HuH-7.5 (cell line): ENCODE measurements around the gene GNG4.

Source experiments
- DNase-seq: peaks from one replicate; pipeline ENCODE4 v3.0.0; 2011; ENCODE audit warnings: low spot score

The GNG4 gene

DNA sequence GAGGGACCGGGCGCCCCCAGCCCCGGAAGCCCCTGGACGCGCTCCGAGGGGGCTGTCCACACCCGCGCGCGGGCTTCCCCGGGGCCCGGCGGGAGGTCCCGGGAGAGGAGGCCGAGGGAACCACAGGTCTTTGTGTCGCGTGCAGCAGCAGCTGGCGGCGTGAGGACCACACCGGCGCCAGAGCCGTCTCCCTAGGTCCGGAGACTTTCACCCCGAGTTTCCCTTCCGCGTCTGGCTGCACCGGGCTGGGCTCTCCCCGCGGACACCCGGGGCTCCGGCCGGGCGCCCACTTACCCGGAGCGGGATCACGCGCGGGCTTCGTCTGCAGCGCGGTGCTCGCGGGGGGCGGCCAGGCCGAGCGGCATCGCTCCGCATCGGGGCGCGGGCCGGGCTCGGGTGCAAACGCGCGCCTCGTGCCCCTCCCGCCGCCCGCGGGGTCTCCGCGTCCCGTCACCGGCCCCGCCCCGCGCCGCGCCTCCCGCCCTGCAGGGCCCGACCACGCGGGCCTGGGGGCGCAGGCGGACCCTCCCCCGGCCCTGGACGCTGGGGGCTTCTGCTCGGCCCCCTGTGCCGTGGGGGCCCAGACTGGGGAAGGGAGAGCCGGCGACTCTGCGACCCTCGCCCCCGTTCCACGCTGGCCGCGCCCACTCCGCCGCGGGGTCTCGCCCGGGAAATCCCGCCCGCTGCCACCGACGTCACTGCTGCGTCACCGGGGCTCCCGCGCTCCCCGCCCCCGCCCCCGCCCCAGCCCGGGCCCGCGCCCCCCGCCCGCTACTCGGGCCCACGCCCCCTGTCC, at the start of gene GNG4:
Gene GNG4, minus strand, starts transcription at position 417 of the 796 bp plus-strand sequence. CDS start 65,946 bp downstream, outside the sequence.
- DNase-seq, result peak; percentile 73

- DNase-seq, result no peak
Observed at GRCh38 chr1:235697508-235697907, 47.9 kb upstream of the GNG4 start.

GRCh38 chr1:235689356-235689755, 39.8 kb upstream of the GNG4 start:
- no peak for DNase-seq

- DNase-seq, result no peak
Observed at GRCh38 chr1:235688096-235688495, 38.5 kb upstream of the GNG4 start.

DNA sequence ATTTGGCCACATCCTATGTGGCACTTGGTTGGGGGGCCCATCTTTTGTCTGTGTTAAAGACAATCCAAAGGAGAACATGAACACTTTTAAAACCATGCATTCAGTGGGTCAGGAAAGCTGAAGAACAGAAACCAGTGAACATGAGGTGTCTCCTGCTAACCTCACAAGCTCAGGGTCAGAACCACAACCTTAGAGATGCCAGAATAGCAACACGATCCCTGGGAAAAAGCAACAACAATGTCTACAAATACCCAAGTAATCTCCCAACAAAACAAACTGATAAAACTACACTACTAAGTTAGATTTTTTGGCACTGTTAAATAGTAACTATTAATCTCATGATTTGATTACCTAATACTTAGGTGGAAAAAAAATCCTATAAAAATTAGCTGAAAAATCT, 34.1 kb upstream of the GNG4 start:
- DNase-seq, result no peak

- DNase-seq, result no peak
Observed at GRCh38 chr1:235682216-235682615, 32.6 kb upstream of the GNG4 start.

GRCh38 chr1:235679644-235680043, 30.1 kb upstream of the GNG4 start:
- no peak for DNase-seq

GRCh38 chr1:235679005-235679404, 29.4 kb upstream of the GNG4 start:
- no peak for DNase-seq

GRCh38 chr1:235675152-235675890, 25.7 kb upstream of the GNG4 start:
- DNase-seq, result no peak

DNA sequence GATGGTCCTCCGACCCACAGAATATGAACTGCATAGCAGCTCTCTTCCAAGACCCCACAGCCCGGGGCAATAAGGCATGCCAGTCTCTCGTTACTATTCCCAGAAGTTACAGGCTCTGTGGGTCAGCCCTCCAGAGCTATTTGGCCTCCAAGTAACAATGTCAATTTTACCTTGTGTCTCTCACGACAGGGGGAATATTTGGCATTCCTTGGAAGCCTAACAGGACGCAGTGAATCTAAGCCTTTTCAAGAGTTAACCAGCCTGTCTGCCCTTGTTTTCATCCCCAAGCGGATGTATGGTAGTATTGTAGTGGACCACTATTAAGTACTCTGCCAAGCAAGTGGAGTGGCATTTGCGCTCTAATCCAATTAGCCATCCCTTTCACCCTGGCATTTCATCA, 24.4 kb upstream of the GNG4 start:
- DNase-seq, result no peak

DNA sequence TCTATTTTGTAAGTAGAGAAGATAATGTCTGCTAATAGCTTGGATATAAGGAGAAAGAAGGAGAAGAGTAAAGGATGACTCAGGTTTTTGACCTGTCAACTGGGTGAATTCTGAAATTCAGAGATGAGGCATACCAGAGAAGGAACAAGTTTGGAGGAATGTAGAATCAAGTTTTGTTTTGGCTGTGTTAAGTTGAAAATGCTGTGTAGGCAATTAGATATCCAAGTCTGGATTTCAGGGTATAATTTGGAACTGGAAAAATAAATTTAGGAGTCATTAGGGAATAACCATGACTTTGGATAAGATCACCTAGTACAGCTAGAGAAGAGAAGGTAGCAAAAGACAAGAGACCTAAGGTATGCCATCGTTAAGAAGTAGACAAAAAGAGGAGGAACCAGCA, 22.4 kb upstream of the GNG4 start:
- no peak for DNase-seq

- no peak for DNase-seq
Observed at GRCh38 chr1:235670157-235670776, 20.7 kb upstream of the GNG4 start.

DNA sequence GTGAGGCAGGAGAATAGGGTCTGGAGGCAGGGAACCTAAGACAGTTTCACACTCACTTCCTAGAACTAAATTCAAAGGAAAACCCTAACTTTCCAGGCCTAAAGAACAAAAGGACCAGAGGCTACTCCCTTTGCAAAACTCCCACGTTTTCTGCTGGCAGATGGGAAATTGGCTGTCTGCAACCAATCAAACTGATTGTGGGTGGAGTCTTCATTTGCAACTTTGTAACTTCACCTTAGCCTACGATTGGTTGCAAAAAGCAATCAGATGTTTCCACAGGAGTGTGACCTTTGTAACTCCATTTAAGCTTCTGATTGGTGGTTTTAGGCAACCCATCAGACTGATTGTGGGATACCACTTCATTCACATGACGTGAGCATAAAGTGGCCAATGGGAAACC, 19.7 kb upstream of the GNG4 start:
- no peak for DNase-seq

DNA sequence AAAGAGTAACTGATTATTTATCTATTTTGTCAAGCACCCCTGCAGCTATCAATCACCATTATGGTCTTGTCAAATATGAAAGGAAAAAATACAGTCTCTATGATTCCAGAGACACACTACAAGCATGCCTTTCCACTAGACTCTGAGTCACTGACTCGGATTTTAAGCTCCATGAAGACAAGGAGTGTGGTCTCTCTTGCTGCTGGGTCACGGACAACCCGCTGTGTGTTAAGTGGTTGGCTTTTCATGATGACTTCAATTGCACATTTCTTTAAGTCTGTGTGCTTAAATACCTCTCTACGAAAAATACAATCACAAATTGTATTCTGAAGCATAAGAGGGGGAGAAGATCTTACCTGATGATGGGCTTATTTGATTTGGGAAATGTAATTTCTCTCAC, 14.0 kb upstream of the GNG4 start:
- no peak for DNase-seq

DNA sequence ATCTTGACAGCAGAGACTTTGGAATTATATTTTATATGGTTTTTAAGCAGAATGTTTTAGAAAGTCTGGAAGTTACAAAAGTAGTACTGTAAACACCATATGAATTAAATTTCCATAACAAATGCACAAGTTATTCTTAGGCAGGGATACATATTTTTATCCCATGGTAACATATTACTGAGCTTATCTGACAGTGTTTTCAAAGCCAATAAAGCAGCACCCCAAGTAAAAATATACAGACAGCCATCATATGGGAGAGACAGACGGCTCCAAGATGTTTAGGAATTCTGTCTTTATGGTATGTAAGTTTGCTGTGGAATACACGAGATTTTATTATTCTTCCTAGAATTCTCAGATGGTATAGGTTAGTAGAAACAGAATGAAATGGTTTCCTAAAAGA, 12.0 kb upstream of the GNG4 start:
- no peak for DNase-seq

DNA sequence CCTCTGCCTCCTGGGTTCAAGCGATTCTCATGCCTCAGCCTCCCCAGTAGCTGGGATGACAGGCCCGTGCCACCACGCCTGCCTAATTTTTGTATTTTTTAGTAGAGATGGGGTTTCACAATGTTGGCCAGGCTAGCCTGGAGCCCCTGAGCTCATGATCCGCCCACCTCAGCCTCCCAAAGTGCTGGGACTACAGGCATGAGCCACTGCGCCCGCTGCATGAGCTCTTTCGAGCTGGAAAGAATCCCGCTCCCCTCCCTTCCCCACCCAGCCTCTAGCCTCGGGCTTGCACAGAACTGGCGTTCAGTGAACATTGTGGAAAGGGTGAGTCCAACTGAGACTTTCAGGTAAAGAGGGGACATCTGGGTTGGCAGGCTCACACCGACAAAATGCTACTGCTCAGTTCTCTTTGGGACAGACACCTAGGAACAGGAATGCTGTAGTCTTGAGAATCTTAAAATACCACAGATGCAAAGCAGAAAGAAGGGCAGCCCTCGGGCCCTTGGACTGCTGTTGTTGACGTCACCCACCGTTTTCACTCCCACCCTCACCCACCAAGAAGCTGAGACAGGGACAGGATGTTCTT, 9.7 kb upstream of the GNG4 start:
- no peak for DNase-seq

- DNase-seq, result no peak
Observed at GRCh38 chr1:235657747-235658526, 8.4 kb upstream of the GNG4 start.

- DNase-seq, result no peak
Observed at GRCh38 chr1:235657269-235657668, 7.7 kb upstream of the GNG4 start.

- no peak for DNase-seq
Observed at GRCh38 chr1:235652364-235652763, 2.8 kb upstream of the GNG4 start.

- DNase-seq, result no peak
Observed at GRCh38 chr1:235651170-235651806, 1.7 kb upstream of the GNG4 start.
